GOT3 (cell line): ENCODE measurements around the gene TRIM22.

Experiments used
- DNase-seq: peaks from one replicate; lab custom pipeline; 2025; ENCODE audit warnings: mixed read lengths; lab: John Stamatoyannopoulos, UW

The TRIM22 gene

DNA sequence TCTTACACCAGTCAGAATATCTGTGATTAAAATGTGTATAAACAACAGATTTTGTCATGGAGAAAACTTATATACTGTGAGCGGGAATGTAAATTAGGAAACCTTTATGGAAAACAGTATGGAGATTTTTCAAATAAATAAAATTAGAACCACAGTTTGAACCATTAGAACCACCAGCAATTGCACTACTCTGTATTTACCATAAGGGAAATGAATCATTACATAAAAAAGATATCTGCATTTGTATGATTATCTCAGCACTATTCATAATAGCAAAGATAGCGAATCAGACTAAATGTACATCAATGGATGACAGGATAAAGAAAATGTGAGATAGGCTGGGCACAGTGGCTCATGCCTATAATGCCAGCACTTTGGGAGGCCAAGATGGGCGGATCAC, 57.0 kb downstream of the TRIM22 start:
- DNase-seq = no peak

DNA sequence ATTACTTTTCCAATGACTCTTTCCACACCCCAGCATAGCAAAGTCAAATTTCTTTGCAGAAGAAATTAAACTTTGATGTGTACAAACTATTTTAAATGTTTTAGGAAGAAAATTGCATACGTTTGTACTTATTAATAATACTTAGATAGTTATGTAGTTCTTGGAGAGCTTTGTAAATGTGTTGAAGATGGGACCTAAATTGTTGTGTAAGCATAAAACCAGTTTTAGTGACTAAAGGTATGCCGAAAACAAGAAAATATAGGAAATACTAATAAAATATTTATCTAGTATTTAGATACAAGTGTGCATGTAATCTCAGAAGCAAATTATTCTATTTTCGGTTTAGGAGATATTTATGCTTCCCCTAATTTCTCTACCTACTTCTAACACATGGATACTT, 60.2 kb downstream of the TRIM22 start:
- DNase-seq = no peak

GRCh38 chr11:5753943-5754342, 64.4 kb downstream of the TRIM22 start, which contains the start of gene OR52N4:
Gene OR52N4, plus strand, starts transcription at chr11:5754243. Its CDS starts 498 bp downstream, at chr11:5754741.
- no peak for DNase-seq
